Stimulated activated CD8-positive, alpha-beta memory T cell treated with anti-CD3 and anti-CD28 coated beads, Interleukin-4, amount 100 ng/mL, for 1 hour (primary cell): ENCODE measurements around the gene ITPKA.
"Not testable (repeated sequence)": the region's sequence is repeated elsewhere in the genome, so short reads cannot be mapped to it uniquely, and the experiment has no call there.

Experiments
- DNase-seq, 2 donors: peaks; one replicate each; pipeline ENCODE4 v3.0.0-alpha.2; 2020; ENCODE audit warnings: low read depth in 2 of 2, low spot score in 1 of 2

The ITPKA gene

GRCh38 chr15:41493205-41493901, at the start of gene ITPKA:
Gene ITPKA (plus strand): TSS chr15:41493874. CDS start chr15:41493928, 54 bp downstream.
- DNase-seq: peak; percentile 47 to 56

GRCh38 chr15:41445399-41445798, 48.3 kb upstream of the ITPKA start:
- DNase-seq: no peak

- no peak for DNase-seq
These were observed 31.4 kb upstream of the ITPKA start for GRCh38 chr15:41462084-41462795.

GRCh38 chr15:41464889-41465580, 28.6 kb upstream of the ITPKA start:
- DNase-seq: no peak

GRCh38 chr15:41465822-41466421, 27.8 kb upstream of the ITPKA start:
- no peak for DNase-seq

- no peak for DNase-seq
These were observed 27.0 kb upstream of the ITPKA start for GRCh38 chr15:41466711-41467110.

GRCh38 chr15:41469644-41470043, 24.0 kb upstream of the ITPKA start:
- not testable (repeated sequence) for DNase-seq

GRCh38 chr15:41473418-41473817, 20.3 kb upstream of the ITPKA start:
- DNase-seq: no peak

GRCh38 chr15:41474436-41474835, 19.2 kb upstream of the ITPKA start:
- DNase-seq: no peak

- DNase-seq: no peak
These were observed 18.7 kb upstream of the ITPKA start for GRCh38 chr15:41474941-41475340.

GRCh38 chr15:41476416-41477048, 17.1 kb upstream of the ITPKA start:
- DNase-seq: no peak

- no peak for DNase-seq
These were observed 13.1 kb upstream of the ITPKA start for GRCh38 chr15:41480396-41481140.

GRCh38 chr15:41482110-41482877, 11.4 kb upstream of the ITPKA start:
- DNase-seq: no peak

- no peak for DNase-seq
These were observed 10.6 kb upstream of the ITPKA start for GRCh38 chr15:41483115-41483514.

GRCh38 chr15:41483519-41483918, 10.2 kb upstream of the ITPKA start:
- no peak for DNase-seq

GRCh38 chr15:41484937-41485625, 8.6 kb upstream of the ITPKA start:
- no peak for DNase-seq

- DNase-seq: no peak
These were observed 7.4 kb upstream of the ITPKA start for GRCh38 chr15:41486286-41486685.

GRCh38 chr15:41487381-41487780, 6.3 kb upstream of the ITPKA start:
- DNase-seq: no peak

- DNase-seq: no peak
These were observed 5.9 kb upstream of the ITPKA start for GRCh38 chr15:41487802-41488201.
